AG08396 (cell line): ENCODE data around the gene FOS.
A peak's percentile ranks its signal among the peaks of the same experiment; 100 is the strongest.
"Not testable (repeated sequence)": the region's sequence is repeated elsewhere in the genome, so short reads cannot be mapped to it uniquely, and the experiment has no call there.

Experiments used
- DNase-seq: peaks from one replicate; pipeline ENCODE4 v3.0.0; 2012; ENCODE audit warnings: low spot score, mixed read lengths

Gene FOS

DNA sequence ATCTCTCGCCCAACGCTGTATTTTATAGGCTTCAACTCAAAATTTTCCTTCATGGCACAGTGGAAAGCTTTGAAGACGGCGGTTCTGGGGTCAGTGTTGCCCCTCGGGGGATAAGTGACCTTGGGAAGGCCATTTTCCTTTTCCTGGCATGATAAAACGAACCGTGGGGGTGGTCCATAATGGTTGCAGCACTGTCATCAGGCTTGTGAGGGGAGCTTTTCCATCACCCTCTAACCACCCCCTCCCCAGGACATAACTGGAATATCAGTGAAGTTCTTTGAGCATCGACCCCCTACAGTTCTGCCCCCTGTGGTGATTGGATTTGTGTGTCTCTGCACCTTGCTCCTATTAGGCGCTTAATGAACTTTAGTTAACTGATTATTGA is 16.0 kb downstream of the FOS start:
- no peak for DNase-seq

- peak; percentile 80 for DNase-seq
Observed at GRCh38 chr14:75295061-75295461, 16.4 kb downstream of the FOS start.

DNA sequence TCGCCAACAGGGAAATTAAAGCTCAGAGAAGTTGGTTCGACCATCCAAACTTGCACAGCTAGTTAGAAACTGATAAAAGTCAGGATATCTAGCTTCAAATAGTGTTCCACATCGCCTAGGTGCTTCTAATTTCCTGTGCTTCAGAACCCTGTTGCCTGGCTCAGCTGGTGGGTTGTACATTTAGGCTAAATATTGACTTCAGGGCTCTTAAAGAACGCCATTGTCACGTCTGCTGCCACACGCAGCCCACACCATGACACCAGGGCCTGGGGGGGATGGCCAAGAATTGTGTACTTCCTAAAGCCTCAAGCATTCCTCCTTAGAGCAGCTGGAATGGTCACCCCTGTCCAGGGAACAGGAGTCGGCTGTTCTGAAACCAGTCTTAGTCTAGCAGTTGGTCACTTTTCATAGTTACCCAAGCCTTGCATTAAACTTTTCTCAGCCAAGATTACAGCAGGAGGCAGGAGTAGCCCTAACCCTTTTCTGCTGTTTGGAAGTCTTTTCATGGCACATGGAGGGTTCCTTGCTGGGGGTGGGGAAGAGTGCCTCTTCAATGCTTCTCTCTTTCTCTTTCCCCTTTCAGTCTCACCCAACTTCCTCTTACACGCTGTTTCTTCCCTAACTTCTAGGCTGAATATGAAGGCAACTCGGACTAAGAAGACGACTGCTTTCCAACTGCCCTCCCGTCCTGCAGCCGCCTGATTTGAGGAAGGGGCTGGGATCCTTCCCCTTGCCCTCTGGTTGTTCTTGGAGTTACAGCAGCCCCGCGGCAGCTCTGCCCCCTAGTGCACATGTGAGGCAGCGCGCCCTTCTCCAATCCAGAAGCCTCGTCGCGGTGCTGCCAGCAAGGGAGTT is 17.1 kb downstream of the FOS start:
- DNase-seq = peak; percentile 74

GRCh38 chr14:75297411-75298040 is 18.9 kb downstream of the FOS start:
- DNase-seq = no peak

GRCh38 chr14:75298187-75298965 is 19.7 kb downstream of the FOS start:
- no peak for DNase-seq

DNA sequence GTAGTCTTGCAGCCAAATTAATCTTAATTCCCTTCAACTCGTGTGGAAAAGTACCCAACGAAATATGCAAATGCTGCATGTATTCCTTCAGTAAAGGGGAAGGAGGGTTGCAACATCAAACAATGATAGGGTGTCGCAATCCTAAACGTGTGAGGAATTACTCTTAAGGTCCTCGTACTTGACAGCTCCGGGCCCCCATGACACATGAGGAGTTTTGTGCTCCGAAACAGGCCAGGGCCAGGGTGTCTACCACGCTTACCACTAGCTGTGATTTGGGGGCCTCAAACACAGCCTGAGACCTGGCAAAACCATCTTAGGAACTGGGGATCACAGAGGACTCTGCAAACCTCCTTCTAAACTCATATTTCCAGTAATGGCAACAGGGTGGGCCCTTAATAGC is 20.4 kb downstream of the FOS start:
- no peak for DNase-seq

- DNase-seq = no peak
Observed at GRCh38 chr14:75299576-75299975, 20.9 kb downstream of the FOS start.

GRCh38 chr14:75301666-75302325 is 23.2 kb downstream of the FOS start:
- no peak for DNase-seq

GRCh38 chr14:75303381-75303789 is 24.8 kb downstream of the FOS start:
- DNase-seq = peak; percentile 68

GRCh38 chr14:75306410-75306809 is 27.8 kb downstream of the FOS start:
- not testable (repeated sequence) for DNase-seq

- no peak for DNase-seq
Observed at GRCh38 chr14:75306927-75307699, 28.5 kb downstream of the FOS start.

DNA sequence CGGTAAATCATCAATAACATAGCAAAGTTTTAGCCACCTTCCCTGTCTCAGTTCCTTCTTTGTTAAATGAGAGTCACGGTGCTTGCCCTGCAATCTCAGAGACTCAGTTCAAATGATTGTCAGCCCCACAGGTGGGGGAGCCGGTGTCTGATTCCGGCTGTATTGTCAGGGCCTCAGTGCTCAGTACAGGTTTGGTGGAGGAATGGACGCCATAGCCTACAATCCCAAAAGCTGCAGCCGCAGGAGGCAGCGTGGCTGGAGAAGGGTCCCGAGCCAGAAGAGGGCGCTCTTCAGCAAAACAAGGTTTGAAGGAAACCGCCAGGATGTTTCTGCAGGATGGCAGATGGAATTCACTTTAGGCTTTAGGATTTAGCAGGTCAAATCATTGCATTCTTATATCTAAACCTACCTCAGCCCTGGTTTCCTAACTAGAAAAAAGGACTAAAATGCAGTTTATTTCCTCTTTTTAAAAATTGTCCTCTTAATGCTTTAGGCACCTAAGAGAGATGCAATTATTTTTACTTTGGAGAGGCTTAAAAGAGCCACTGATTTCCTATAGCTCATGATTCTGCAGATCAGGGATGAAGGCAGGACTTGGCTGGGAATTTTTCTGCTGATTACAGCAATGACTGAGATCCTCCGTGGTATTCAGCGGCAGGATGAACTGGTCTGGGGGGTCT is 29.2 kb downstream of the FOS start:
- peak; percentile 69 for DNase-seq

- DNase-seq = not testable (repeated sequence)
Observed at GRCh38 chr14:75308991-75309390, 30.4 kb downstream of the FOS start.

GRCh38 chr14:75309561-75309960 is 30.9 kb downstream of the FOS start:
- not testable (repeated sequence) for DNase-seq

DNA sequence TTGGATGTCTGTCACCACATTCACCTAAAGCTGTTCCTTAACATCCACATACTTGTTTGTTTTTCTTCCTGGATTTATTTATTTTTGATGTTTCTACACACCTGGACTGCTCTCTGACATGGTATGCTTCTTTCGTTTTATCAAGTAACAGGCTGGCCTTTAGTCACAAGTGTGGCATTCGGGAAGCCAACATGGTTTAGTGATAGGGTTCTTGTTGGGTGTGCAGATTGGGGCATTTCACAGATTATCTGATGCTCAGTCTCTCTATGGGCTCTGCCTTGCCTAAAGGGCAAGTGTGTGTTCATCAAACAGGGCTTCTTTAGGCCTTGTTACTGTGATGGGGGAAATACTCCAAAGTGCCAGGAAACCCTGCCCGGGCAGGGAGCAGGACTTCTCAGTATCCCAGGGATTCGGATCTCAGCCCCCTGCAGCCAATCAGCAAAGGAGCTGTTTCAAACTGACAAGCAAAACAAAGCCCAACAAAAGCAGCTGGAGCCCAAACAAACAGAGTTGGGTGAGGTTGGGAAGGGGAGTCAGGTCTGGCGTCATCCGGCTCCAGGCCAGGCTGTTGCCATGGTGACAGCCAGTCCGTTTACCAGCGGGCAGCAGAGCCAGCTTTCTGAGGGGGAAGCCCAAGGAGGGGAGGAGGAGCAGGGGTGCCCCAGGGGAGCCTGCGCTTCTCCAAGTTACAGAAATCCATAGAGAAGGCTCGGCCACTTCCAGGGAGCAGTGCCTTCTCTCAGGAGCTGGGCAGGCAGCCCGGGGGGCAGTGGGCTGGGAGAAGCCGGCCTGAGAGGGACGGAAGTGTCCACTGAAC is 31.9 kb downstream of the FOS start:
- DNase-seq = peak; percentile 77

DNA sequence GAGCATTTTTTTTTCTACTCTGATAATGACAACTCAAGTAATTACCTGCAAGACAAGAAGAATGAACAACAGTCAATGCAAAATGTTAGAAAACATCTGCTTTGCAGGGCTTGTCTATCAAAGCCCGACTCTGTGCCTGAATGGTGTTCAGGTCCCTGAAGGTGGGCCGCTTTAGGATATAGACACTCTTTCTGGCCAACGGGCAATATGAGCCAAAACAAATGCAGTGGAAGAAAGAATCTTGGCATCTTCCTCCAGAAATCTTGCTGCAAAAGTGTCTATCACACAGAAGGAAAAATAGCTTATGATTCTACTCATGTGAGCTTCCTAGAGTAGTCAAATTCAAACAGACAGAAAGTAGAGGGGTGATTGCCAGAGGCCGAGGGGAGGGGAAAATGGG is 32.7 kb downstream of the FOS start:
- DNase-seq = no peak

GRCh38 chr14:75312341-75312740 is 33.7 kb downstream of the FOS start:
- DNase-seq = no peak

DNA sequence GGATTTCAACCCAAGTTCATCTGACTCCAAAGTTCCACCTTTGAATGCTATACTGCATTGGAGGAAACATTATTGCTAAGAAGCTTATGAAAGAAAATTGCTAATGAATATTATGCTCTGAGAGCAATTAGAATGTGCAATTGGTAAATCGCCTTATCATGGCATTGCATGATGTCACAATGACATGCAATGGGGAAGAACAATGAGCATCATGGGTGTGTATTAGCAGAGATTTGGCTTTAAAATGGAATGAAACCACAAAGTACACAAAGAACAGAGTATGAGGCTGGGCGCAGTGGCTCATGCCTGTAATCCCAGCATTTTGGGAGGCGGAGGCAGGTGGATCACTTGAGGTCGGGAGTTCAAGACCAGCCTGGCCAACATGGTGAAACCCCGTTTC is 34.7 kb downstream of the FOS start:
- DNase-seq = no peak

DNA sequence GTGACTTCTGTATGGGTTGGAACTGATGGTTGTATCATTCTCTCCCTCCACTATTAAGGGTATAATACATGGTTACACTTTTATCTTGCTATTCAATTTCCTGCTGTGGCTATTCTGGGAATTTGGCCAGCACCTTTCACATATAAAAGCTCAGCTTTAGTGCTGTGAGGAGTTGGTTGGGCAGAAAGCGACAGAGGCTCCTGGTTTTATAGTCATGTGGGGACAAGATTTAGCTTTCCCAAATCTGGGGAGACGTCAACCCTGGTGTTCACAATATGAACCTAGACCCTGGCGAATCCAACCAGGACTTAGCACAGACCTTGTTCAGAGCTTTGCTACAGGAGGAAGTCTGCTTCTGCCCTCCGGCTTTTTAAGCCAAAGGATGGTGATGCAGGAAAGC is 36.5 kb downstream of the FOS start:
- no peak for DNase-seq

GRCh38 chr14:75317148-75317547 is 38.5 kb downstream of the FOS start:
- DNase-seq = no peak
